GM12878 (cell line): Measurements from ENCODE around the gene DYNC2H1. TPM values are rescaled to one million over a fixed set of nuclear protein-coding genes. Genes with fewer than 3 reads are reported as not detected.

Source experiments
- ATAC-seq: fragments of 200-7000 bp; cut with Tn5 transposase; 3 replicates; pipeline ENCODE4 v1.9.1; 2020; ENCODE audit warnings: mild to moderate bottlenecking, moderate library complexity
- BruUV-seq: library from RNA; stranded (reverse); fragments of 400-500 nt; replicated peaks from 2 replicates; lab custom pipeline; 2021; lab: Mats Ljungman, UMichigan
- CTCF ChIA-PET: fragments of 300-600 bp; sonication (Branson Sonifier 250); formaldehyde crosslinking; extraction: SDS; loops from one replicate; lab custom pipeline; 2021; ENCODE audit warnings: inconsistent platforms; lab: Yijun Ruan, JAX
- POLR2A ChIA-PET: fragments of 350-600 bp; formaldehyde crosslinking; extraction: SDS; loops from one replicate; lab custom pipeline; 2021; ENCODE audit warnings: inconsistent platforms; lab: Charles Lee
- RAD21 ChIA-PET: fragments of 300-600 bp; sonication (Branson Sonifier 250); formaldehyde crosslinking; loops from one replicate; lab custom pipeline; 2023; ENCODE audit warnings: antibody characterized with exemption; ENCODE audit not compliant: unreplicated experiment; lab: Charles Lee
- SMC1A ChIA-PET: fragments of 300-600 bp; sonication (Branson Sonifier 250); formaldehyde crosslinking; loops from one replicate; lab custom pipeline; 2023; ENCODE audit not compliant: unreplicated experiment, uncharacterized antibody; lab: Charles Lee
- DNase-seq: peaks from one replicate; pipeline ENCODE4 v3.0.0-alpha.2; 2011; ENCODE audit warnings: low read depth, low spot score
- FAIRE-seq: peaks from 3 replicates; lab custom pipeline; 2011; peaks lifted over from hg19 to GRCh38; lab: Jason Lieb, UNC
- H2AFZ ChIP-seq: 2 replicates; pipeline ENCODE4 v1.6.0; 2011; ENCODE audit warnings: low read depth, low read length, control low read depth; ENCODE audit not compliant: control insufficient read depth
- H3K27ac ChIP-seq: 2 replicates; pipeline ENCODE4 v1.5.1; 2011; ENCODE audit warnings: control low read depth; ENCODE audit not compliant: control insufficient read depth, insufficient read depth
- H3K27me3 ChIP-seq, 2 experiments: replicated peaks in 1 of 2; 2 replicates each; pipeline versions ENCODE4 v1.6.0 to v1.6.1; 2011; ENCODE audit warnings: low read length in 1 of 2; ENCODE audit not compliant: control insufficient read depth in 2 of 2, insufficient read depth in 2 of 2
- H3K36me3 ChIP-seq, 2 experiments: 2 replicates each; pipeline ENCODE4 v1.5.1; 2011; ENCODE audit warnings: low read length in 1 of 2; ENCODE audit not compliant: control insufficient read depth in 2 of 2, insufficient read depth in 2 of 2
- H3K4me1 ChIP-seq: 2 replicates; pipeline ENCODE4 v1.6.1; 2011; ENCODE audit warnings: mild to moderate bottlenecking, low read length, moderate library complexity, mixed read lengths; ENCODE audit not compliant: control insufficient read depth, insufficient read depth
- H3K4me2 ChIP-seq: 2 replicates; pipeline ENCODE4 v1.6.0; 2011; ENCODE audit warnings: control low read depth; ENCODE audit not compliant: control insufficient read depth, insufficient read depth
- H3K4me3 ChIP-seq: fragments of 200-600 bp; sonication (generic); 2 replicates; pipeline ENCODE4 v1.5.1; 2016
- H3K79me2 ChIP-seq: 2 replicates; pipeline ENCODE4 v1.6.0; 2011; ENCODE audit warnings: low read length; ENCODE audit not compliant: control insufficient read depth, insufficient read depth
- H3K9ac ChIP-seq: 2 replicates; pipeline ENCODE4 v1.8.0; 2011; ENCODE audit warnings: low read length, control low read depth, mixed read lengths; ENCODE audit not compliant: control insufficient read depth, insufficient read depth
- H3K9me3 ChIP-seq: replicated peaks from 3 replicates; pipeline ENCODE4 v1.5.1; 2011; ENCODE audit warnings: mild to moderate bottlenecking, low read length; ENCODE audit not compliant: control insufficient read depth, insufficient read depth
- H4K20me1 ChIP-seq: 2 replicates; pipeline ENCODE4 v1.6.0; 2011; ENCODE audit not compliant: control insufficient read depth, insufficient read depth
- BCLAF1 ChIP-seq: fragments of 450-650 bp; IDR thresholded peaks from 2 replicates; pipeline ENCODE4 v1.6.1; 2017; ENCODE audit warnings: antibody characterized with exemption, mild to moderate bottlenecking, moderate library complexity
- CBX3 ChIP-seq: fragments of 200-600 bp; sonication (generic); IDR thresholded peaks from 2 replicates; pipeline ENCODE4 v1.6.1; 2016; ENCODE audit warnings: low read depth, borderline replicate concordance
- CHD2 ChIP-seq: IDR thresholded peaks from 2 replicates; pipeline ENCODE4 v1.6.1; 2011; ENCODE audit warnings: low read depth, low read length, improper control_type of control experiment, borderline replicate concordance
- E4F1 ChIP-seq: fragments of 450-650 bp; IDR thresholded peaks from 2 replicates; pipeline ENCODE4 v1.6.1; 2018; ENCODE audit warnings: borderline replicate concordance, mild to moderate bottlenecking; ENCODE audit not compliant: partially characterized antibody
- EP300 ChIP-seq, 2 experiments: fragments of 150-350 bp in 1 of 2; IDR thresholded peaks; 2 replicates each; pipeline ENCODE4 v1.6.1; 2011 to 2012; ENCODE audit warnings: low read depth in 2 of 2, low read length in 2 of 2, borderline replicate concordance in 1 of 2, improper control_type of control experiment in 1 of 2, inconsistent platforms in 1 of 2; ENCODE audit not compliant: control insufficient read depth in 1 of 2
- IRF5 ChIP-seq: fragments of 450-650 bp; IDR thresholded peaks from 2 replicates; pipeline ENCODE4 v1.6.1; 2017; ENCODE audit warnings: borderline replicate concordance
- POLR2AphosphoS2 ChIP-seq: IDR thresholded peaks from 2 replicates; pipeline ENCODE4 v1.6.1; 2011; ENCODE audit warnings: low read depth, mild to moderate bottlenecking, low read length, improper control_type of control experiment, moderate library complexity
- REST ChIP-seq: IDR thresholded peaks from 2 replicates; pipeline ENCODE4 v1.6.1; 2012; ENCODE audit warnings: mild to moderate bottlenecking, low read depth, low read length
- SREBF1 ChIP-seq: IDR thresholded peaks from 2 replicates; pipeline ENCODE4 v1.6.1; 2012; ENCODE audit warnings: mild to moderate bottlenecking, low read length
- ZBTB33 ChIP-seq: fragments of 450-650 bp; IDR thresholded peaks from 2 replicates; pipeline ENCODE4 v1.6.1; 2017; ENCODE audit warnings: mild to moderate bottlenecking
- ZNF24 ChIP-seq: fragments of 450-650 bp; IDR thresholded peaks from 2 replicates; pipeline ENCODE4 v1.6.1; 2017; ENCODE audit warnings: antibody characterized with exemption, mild to moderate bottlenecking
- ZSCAN29 ChIP-seq: fragments of 450-650 bp; IDR thresholded peaks from 2 replicates; pipeline ENCODE4 v1.6.1; 2017; ENCODE audit warnings: mild to moderate bottlenecking, moderate library complexity
- in situ Hi-C: fragments of 300-500 bp; cut with MboI; formaldehyde crosslinking; loops from 9 replicates; pipeline ENCODE4 v1.14.3; 2018; ENCODE audit warnings: mixed read lengths
- intact Hi-C: fragments of 100-400 bp; cut with micrococcal nuclease; formaldehyde crosslinking; loops from one replicate; pipeline ENCODE4 v1.14.2; 2022; ENCODE audit not compliant: unreplicated experiment
- polyA plus RNA-seq, 11 experiments: library from polyadenylated mRNA; depleted of rRNA in 4 of 11; unstranded in 6 of 11; stranded (reverse) in 5 of 11; fragments of >200 nt; fragmentation: Nextera tagmentation in 4 of 11; fragmentation: Illumina TruSeq in 1 of 11; extraction: Ambion mirVana in 4 of 11; extraction: Trizol in 1 of 11; gene quantifications; 1 replicate in 1 of 11; 2 replicates in 10 of 11; pipeline versions ENCODE4 v1.2.1 to v1.2.3, GENCODE V29; 2011 to 2016; ENCODE audit warnings: inconsistent platforms in 2 of 11, missing spikeins in 2 of 11, low read depth in 1 of 11
- total RNA-seq, 4 experiments: library from RNA; depleted of rRNA in 3 of 4; stranded (reverse); fragments of >200 nt in 3 of 4; fragmentation: Illumina TruSeq in 1 of 4; extraction: Trizol in 1 of 4; gene quantifications; 2 replicates each; pipeline versions ENCODE4 v1.2.1 to v1.2.3, GENCODE V29; 2013 to 2021

The DYNC2H1 gene
- total and polyA plus RNA-seq, 10 of the 15 experiments (the other 5 are each of a cell fraction or from before 2014, with no cell fraction given): 0.12 to 3.9 (median 0.23) TPM; not detected in 2

GRCh38 chr11:103418014-103418413, 308.8 kb downstream of the DYNC2H1 start:
- H3K36me3 ChIP-seq: no peaks in the 10 kb centered on the region
- H4K20me1 ChIP-seq: no peaks in the 10 kb centered on the region
- H3K4me2 ChIP-seq: no peak overlapping the region
- no peaks in the 10 kb centered on the region for H3K79me2 ChIP-seq
- intact Hi-C loops (no loop called here), in situ Hi-C loops (no loop called here)
- no peak overlapping the region for H3K27ac ChIP-seq
- H3K4me3 ChIP-seq: no peak overlapping the region
- CTCF ChIA-PET: interaction anchor here (0.6 to 1.6 kb wide), 2 partner anchors 9 to 1266 kb away, joined by 3 to 5 read pairs; no protein-coding TSS in a partner anchor
- no peaks in the 10 kb centered on the region for H3K4me1 ChIP-seq
- H3K9me3 ChIP-seq: no peaks in the 10 kb centered on the region
- ATAC-seq (no peak), DNase-seq (no peak), FAIRE-seq (no peak)
- H3K9ac ChIP-seq: no peak overlapping the region
- no peak overlapping the region for H2AFZ ChIP-seq
- POLR2A ChIA-PET: no interaction called here
- SMC1A ChIA-PET: no interaction called here
- H3K27me3 ChIP-seq: no peaks in the 10 kb centered on the region
- RAD21 ChIA-PET: no interaction called here
- no TSS peak for BruUV-seq
- TF ChIP-seq ZSCAN29 (no peak), ZNF24 (no peak), SREBF1 (no peak), IRF5 (no peak), E4F1 (no peak), CBX3 (no peak), BCLAF1 (no peak), CHD2 (no peak), ZBTB33 (no peak), EP300 (IDR thresholded peaks at IDR 0.05; ENCODE audit: borderline replicate concordance in 1 of 2, control insufficient read depth in 1 of 2, low read depth in 2 of 2, low read length in 2 of 2) (no peak), REST (no peak), POLR2AphosphoS2 (no peak)
